ENCODE measurements around the gene APOL5.
"Not testable (repeated sequence)": the region's sequence is repeated elsewhere in the genome, so short reads cannot be mapped to it uniquely, and the experiment has no call there.

APOL5 gene, protein sequence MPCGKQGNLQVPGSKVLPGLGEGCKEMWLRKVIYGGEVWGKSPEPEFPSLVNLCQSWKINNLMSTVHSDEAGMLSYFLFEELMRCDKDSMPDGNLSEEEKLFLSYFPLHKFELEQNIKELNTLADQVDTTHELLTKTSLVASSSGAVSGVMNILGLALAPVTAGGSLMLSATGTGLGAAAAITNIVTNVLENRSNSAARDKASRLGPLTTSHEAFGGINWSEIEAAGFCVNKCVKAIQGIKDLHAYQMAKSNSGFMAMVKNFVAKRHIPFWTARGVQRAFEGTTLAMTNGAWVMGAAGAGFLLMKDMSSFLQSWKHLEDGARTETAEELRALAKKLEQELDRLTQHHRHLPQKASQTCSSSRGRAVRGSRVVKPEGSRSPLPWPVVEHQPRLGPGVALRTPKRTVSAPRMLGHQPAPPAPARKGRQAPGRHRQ

DNA sequence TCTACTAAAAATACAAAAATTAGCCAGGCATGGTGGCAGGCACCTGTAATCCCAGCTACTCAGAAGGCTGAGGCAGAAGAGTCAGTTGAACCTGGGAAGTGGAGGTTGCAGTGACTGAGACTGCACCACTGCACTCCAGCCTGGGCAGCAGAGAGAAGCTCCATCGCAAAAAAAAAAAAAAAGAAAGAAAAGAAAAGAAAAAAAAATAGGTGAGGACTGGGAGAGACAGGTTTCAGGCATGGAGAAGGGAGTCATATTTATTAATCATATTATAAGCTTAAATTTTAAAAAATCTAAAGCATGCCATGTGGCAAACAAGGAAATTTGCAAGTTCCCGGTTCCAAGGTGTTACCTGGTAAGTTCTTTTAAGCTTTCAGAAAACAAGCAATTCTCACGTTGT, at the start of gene APOL5:
TSS of gene APOL5 (plus strand) at position 301 of the 400 bp plus-strand sequence. CDS start at position 301, 0 bp downstream.
- DNase-seq (ENCODE audit: low spot score), result no peak

DNA sequence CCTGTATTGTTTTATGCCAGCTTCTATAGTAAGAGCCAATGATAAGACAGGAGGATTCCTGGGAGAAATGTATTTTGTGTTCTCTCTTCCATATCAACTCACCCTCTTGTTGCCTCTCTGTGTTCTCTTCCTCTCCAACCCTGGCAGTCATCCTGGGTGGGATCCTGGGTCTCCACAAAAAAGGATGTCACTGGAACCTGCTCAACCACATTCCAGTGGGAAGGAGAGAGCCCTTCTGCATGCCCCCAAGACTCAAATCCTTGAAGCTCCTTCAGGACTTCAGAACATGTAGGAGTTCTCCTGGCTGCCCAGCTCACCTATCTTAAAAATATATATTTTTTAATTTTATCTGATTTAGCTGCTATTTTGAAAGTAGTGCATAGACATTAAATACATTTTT, 43.3 kb upstream of the APOL5 start:
- no peak for DNase-seq (ENCODE audit: low spot score)

DNA sequence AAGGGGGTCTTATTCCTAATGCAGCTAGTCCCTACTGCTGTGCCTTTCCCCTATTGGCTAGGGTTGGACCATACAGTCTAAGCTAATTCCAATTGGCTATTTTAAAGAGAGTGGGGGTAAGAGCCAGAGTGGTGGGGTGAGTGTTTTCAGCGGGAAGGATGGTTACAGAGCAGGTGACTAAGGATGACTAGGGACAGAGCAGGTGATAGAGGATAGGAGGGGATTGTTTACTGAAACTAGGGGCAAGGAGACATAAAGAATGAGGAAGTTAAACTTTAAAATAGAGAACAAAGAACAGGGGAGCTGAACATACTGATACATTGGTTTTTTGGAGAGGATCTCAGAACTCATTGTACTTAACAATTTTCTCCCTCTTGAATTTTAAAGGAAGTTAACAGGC, 41.6 kb upstream of the APOL5 start:
- DNase-seq (ENCODE audit: low spot score), result not testable (repeated sequence)

DNA sequence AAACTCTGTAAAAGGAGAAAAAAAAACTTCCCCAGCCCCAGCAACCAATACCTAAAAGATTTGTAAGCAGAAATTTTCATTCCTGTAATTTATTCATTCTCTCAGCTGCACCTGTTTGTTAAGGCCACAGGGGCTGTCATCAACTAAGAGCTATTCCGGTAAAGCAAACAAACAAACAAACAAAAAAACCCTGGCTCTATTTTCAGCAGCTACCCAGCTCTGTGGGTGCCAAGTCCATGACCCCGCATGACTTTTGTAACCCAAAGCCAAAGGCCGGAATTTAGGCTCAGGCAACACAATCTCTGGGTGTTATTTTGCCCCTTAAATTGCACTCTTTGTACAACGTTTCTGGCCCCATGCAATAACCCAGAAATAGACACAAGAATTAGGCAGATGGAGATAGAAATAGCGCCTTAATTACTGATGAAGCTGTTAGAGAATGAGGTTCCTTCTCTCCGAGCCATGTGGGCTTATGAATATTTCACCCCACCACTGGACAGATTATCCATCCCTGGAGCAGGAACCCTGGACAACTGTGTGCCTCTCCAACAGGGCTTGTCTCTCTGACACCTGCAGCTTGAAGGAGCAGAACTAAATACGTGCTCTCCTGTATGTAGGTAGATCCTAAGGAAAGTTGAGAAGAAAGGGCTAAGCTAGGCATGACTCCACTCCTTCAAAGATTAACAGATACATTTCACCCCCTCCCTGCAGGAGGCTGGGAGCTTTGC, 40.0 kb upstream of the APOL5 start:
- no peak for DNase-seq (ENCODE audit: low spot score)

DNA sequence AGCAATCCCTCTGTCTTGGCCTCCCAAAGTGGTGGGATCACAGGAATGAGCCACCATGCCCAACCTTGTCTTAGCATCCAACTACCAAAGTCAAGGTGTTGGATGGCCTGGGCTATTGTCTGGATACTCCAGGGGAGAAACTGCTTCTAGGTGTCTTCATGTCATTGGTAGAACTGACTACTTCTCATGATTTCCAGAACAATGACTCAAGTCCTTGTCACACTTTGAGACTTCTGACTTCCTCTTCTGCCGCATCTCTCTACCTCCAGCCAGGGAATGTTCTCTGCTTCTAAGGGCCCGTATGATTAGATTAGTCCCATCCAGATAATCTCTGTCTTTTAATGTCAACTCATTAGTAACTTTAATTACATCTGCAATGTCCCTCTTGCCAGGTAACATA, 38.8 kb upstream of the APOL5 start:
- DNase-seq (ENCODE audit: low spot score), result no peak

DNA sequence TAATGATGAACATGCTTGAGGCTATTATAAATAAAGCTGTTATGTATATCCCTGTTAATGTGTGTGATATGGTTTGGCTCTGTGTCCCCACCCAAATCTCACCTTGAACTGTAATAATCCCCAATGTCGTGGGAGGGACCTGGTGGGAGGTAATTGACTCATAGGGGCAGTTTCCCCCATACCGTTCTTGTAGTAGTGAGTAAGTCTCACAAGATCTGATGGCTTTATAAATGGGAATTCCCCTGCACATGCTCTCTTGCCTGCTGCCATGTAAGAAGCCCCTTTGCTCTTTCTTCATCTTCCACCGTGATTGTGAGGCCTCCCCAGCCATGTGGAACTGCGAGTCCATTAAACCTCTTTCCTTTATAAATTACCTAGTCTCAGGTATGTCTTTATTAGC, 38.2 kb upstream of the APOL5 start:
- not testable (repeated sequence) for DNase-seq (ENCODE audit: low spot score)

DNA sequence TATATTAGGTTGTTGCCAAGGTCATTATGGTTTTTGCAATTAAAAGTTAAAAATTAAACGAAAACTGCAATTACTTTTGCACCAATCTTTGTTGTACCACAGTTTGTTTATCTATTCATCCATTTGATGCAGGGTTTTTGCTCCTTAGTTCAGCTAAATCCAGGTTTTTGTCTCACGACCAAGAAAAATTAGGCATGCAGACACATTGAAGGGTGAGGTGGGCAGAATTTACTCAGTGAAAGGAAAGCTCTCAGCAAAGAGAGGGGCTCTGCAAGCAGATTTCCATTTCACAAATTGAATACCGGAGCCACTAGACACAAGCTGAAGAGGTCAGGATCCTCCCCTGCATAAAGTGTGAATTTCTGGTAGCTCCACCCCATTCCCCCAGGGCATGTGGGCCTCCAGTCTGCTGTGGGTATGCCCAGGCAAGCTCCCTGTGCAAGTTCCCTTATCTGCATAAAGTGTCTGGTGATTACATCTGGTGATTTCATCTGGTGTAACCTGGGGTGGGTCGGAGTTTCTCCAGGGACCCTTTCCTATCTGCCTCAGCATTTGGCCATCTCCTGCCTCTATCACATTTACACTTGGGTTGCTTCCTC, 36.1 kb upstream of the APOL5 start:
- no peak for DNase-seq (ENCODE audit: low spot score)

DNA sequence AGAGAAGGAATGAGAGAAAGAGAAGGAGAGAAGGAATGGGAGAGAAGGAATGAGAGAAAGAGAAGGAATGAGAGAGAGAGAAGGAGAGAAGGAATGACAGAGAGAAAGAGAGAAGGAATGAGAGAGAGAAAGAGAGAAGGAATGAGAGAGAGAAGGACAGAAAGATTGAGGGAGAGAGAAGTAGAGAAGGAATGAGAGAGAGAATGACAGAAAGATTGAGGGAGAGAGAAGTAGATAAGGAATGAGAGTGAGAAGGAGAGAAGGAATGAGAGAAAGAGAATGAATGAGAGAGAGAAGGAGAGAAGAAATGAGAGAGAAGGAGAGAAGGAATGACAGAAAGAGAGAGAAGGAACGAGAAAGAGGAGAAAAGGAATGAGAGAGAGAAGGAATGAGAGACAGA, 34.1 kb upstream of the APOL5 start:
- no peak for DNase-seq (ENCODE audit: low spot score)

DNA sequence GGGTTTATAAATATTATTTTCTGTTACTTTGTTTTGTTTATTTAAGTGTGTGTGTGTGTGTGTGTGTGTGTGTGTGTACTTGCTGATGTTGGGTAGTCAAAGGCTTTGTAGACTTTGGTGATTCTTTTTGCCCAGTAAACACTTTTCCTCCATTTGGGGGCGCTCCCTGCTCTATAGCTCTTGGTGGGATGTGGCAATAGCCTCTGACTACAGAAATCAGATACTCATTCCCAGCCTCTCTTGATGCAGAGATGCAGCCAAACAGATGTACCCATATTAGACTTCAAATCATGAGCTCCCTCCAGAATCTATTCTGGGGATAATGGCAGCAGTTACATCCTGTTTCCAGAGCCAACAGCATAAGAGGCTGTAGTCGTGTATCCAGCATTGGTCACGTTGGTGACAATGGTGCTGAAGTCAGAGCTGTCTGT, 33.4 kb upstream of the APOL5 start:
- peak; percentile 37 for DNase-seq (ENCODE audit: low spot score)

DNA sequence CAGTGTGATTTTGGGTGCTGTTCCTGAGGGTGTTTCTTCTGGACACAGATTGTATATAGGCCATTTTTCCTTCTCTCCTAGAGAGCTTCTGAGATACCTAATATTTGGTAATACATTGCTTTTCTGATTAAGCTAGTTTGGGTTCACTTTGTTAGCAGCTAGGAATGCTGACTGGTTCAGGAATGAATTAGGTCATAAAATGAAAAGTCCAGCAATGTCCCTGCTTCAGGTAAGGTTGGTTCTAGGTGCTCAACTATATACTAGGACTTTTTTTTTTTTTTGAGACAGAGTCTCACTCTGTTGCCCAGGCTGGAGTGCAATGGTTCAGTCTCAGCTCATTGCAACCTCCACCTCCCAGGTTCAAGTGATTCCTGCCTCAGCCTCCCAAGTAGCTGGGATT, 32.9 kb upstream of the APOL5 start:
- DNase-seq (ENCODE audit: low spot score), result no peak

DNA sequence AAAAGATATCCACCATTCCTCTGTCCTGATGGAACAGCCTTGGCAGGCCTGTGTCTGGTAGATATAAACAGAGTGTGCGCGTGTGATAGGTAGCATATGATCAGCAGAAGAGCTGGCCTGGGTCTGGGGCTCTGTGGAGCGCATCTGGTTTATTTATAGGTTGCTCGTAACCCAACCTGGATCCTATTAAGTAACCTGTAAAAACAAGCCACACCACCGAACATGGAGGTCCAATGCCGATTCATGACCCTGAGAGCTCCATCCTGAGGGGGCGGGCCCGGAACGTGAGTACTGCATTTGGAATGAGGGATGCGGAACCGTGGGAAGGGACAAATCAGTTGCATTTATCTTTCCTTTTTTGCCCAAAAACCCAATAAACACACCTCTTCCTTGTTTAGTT, 31.9 kb upstream of the APOL5 start:
- no peak for DNase-seq (ENCODE audit: low spot score)

DNA sequence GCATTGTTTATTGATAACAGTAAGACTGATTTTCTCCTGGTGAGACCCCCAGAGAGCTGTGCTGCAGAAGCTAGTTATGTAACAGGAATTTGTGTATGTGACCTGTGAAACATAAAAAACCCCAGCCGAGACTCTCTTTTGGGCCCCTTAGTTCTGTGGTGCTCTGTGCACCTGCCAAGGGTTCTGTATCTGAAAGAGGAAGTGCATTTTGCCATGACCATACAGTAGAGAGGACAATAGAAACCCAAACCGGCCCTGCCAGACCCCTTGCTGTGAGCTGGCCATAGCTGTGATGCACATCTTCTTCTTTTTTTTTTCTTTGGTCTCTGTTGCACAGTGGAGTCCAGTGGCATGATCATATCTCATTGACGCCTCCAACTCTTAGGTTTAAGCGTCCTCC, 31.4 kb upstream of the APOL5 start:
- no peak for DNase-seq (ENCODE audit: low spot score)

DNA sequence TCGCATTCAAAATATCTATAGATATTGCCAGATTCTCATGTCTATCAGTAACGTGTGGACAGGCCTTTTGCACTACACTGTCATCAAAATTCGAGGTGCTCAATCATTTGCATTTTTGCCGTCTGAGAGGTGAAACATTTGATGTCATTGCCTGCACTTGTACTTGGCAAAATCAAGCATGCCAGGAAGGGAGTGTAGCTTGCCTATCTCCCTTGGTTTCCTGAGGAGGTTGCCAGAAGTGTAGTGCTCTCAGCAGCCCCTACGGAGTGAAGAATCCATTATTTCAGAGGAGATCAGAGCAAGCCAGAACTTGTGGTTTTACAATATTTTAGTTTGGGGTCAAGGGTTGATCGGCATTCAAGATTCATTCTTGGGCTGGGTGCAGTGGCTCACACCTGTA, 30.2 kb upstream of the APOL5 start:
- no peak for DNase-seq (ENCODE audit: low spot score)

DNA sequence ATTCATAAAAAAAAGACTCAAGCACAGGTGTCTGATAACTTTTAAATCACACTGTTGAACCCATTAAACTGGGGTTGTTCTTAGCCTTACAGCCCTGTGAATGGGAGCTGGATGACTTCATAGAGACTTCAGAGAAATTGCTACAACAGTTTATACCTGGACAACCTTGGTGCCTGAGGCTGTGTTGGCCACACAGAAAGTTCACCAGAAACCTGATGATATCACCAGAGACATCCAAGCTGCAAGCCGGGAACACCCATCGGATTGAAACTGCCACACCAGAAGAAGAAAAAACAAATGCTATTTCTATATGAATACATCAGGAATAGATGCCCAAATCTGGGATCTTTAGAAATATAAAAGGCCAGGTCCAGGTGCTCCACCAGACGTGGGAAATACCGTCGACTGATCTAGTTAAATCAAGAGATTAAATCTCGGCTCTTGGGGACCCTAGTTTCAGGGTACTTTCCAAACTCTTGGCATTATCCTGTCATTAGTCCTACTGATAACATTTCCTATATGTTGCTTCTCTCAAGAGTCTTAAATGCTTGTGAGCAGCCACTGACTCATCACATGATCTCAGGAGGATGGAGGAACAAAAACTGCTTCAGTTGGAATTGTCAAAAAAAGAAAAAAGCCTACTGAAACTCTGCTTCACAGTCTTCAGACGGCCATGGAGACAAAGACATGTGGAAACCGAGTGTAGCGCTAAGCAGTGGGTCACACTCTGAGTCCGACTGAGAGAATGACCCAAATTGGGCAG, 28.6 kb upstream of the APOL5 start:
- no peak for DNase-seq (ENCODE audit: low spot score)

DNA sequence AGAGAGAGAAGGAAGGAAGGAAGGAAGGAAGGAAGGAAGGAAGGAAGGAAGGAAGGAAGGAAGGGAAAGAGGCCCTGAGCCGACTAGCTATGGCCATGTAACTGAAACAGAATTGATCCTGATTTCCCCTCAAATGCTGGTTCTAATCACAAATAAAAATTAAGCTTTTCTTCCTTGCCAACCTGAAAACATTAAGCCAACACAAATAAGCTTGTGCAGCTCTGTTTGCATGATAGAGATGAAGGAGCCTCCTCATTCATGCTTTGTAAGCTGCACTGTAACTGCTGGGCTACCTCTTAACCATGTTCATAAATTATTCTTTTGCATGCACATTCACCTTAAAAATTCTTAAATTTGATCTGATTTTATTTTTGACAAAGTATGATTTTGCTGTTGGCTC, 27.7 kb upstream of the APOL5 start:
- DNase-seq (ENCODE audit: low spot score), result no peak

DNA sequence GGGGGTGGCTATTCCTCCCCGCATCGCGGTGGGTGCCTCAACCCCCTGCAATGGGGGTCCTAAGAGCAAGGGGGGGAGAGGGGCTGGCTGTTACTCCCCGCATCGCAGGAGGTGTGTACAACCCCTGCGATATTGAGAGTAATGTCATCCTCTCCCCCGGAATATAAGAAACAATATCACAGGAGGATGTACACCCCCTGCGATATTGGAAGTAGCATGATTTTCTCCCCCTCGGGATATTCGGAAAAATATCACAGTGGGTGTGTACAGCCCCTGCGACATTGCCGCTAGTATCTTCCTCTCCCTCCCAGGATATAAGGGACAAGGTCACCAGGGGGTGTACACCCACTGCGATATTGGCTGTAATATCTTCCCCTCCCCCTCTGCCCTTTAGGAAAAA, 22.5 kb upstream of the APOL5 start:
- no peak for DNase-seq (ENCODE audit: low spot score)

DNA sequence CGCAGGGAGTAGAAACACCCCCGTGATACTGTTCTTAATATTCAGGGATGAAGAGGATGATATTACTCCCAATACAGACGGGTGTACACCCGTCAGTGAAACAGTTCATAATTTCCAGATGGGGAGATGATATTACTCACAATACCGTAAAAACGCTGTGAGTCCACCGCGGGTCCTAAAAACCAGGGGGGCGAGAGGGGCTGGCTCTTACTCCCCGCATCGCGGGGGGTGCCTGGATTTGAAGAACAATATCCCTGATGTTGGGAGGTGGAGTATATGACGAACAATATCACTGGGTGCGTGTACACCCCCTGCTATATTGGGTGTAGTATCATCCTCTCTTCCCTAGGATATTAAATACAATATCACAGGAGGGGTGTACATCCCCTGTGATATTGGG, 20.5 kb upstream of the APOL5 start:
- no peak for DNase-seq (ENCODE audit: low spot score)

DNA sequence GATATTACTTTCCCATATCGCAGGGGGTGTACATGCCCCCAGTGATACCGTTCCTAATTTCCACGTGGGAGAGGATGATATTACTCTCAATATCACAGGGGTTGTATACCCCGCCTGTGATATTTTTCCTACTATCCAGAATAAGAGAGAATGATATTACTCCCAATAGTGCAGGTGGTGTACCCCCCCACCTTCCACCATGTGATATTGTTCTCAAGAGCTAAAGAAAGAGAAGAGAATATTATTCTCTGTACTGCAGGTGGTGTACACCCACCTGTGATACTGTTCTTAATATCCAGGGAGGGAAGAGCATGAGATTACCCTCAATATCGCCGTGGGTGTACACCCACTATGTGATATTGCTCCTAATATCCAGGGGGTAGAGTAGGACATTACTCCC, 17.8 kb upstream of the APOL5 start:
- DNase-seq (ENCODE audit: low spot score), result not testable (repeated sequence)

DNA sequence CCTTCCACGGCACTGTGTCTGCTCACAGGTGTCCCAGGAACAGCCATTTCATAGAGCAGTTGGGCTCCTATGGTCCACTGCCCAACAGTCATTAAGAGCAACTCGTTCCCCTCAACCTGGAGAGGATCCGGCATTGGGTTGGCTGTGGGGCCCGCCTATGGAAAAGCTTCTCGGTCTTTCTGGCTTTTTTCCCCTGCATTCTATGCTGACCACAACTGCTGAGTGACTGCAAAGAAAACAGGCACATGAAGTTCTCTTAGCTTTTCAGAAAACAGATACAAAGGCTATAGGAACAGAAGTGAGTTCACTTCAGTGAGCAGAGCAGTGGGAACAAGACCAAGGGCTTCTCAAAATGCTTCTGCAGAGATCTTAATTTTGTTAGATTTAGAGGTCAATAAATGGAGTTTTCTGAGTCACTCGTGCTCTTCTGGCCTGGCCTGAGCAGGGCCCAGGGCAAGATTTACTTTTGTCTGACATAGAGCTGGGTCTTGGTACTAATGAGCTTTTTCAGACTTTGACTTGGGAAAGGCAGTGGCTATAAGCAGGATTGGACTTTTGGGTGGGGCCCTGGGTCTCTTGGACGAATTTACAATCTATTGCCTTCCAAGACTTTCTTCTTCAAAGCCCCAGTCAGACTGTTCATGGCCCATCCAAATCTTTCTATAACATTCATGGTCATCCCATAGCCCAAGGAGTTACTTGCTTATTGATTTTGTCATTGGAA, 13.6 kb upstream of the APOL5 start:
- no peak for DNase-seq (ENCODE audit: low spot score)

DNA sequence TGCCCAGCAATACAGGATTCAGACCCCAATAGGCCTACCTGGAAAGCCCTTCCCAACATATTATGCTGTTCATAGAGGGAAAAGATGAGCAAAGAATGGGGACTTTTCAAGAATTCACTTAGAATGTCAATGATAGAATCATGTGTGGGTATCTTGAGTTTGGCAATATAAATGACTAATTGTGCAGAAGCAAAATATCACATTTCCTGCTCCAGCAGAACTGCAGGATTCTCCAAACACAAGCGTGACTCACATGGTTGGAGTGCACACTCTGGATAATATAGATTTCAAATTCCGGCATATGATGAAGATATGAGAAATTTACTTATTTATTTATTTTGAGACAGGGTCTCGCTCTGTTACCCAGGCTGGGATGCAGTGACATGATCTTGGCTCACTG, 12.5 kb upstream of the APOL5 start:
- no peak for DNase-seq (ENCODE audit: low spot score)

DNA sequence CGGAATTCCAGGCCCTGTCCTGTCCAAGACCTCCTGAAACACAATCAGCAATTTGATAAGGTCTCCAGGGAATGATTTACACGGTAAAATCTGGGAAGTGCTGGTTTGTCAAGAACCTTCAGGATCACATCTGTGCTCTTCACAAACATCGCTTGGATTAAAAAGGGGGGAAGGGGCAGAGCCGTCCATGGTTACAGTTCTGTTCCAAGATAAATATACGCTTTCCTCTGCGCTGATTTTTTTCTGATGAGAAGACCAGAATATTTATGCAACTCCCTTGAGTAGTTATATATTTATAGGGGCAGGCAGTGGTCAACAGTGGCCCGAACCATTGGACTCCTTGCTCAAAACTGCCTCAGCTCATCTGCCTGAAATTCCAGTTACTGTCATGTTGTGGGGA, 9.2 kb upstream of the APOL5 start:
- no peak for DNase-seq (ENCODE audit: low spot score)

DNA sequence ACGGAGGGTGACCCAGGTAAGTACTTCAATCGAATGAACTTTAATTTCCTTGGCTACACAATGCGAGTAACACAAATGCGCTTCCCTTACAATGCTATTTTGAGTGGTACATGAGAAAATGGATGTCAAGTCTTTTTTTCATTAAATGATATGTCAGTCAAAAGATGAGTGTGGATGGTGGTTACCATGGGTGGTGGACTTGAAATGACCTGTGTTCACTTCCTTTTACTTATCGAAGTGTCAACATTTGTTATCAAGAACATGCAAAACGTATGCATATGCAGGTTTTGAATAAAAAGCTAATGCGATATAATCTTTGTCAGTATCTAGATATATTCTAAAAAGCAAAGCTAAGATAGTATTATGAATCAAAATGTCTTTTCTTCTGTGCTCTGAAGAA, 8.8 kb upstream of the APOL5 start:
- DNase-seq (ENCODE audit: low spot score), result no peak

Measured in iPS-NIHi11 (cell line).